Fibroblast of lung (primary cell): Measurements from ENCODE around the gene TANGO2. TPM values are rescaled to one million over a fixed set of nuclear protein-coding genes. Genes with fewer than 3 reads are reported as not detected.

Experiments used
- DNase-seq, 2 donors: peaks; one replicate each; pipeline versions ENCODE4 v3.0.0 to v3.0.0-alpha.2; 2010; ENCODE audit warnings: low read depth in 2 of 2
- H2AFZ ChIP-seq: 2 replicates; pipeline ENCODE4 v1.5.1; 2012; ENCODE audit warnings: low read length, control low read depth, inconsistent platforms
- H3K27ac ChIP-seq: 2 replicates; pipeline ENCODE4 v1.5.1; 2011; ENCODE audit warnings: low read length, control low read depth; ENCODE audit not compliant: insufficient read depth
- H3K27me3 ChIP-seq: 2 replicates; pipeline ENCODE4 v1.5.1; 2011; ENCODE audit warnings: mild to moderate bottlenecking, low read length; ENCODE audit not compliant: control insufficient read depth, insufficient read depth
- H3K36me3 ChIP-seq: 2 replicates; pipeline ENCODE4 v1.5.1; 2011; ENCODE audit warnings: low read length; ENCODE audit not compliant: control insufficient read depth, insufficient read depth
- H3K4me1 ChIP-seq: 2 replicates; pipeline ENCODE4 v1.5.1; 2011; ENCODE audit warnings: low read length; ENCODE audit not compliant: control insufficient read depth, insufficient read depth; ENCODE audit errors: extremely low read depth
- H3K4me2 ChIP-seq: 2 replicates; pipeline ENCODE4 v1.5.1; 2011; ENCODE audit warnings: low read length, control low read depth; ENCODE audit not compliant: insufficient read depth; ENCODE audit errors: extremely low read depth
- H3K4me3 ChIP-seq, 4 experiments: fragments of 200-600 bp in 1 of 4; sonication (generic) in 1 of 4; replicated peaks in 1 of 4; 2 replicates each; pipeline ENCODE4 v1.5.1; 2011 to 2016; ENCODE audit warnings: low read length in 4 of 4, low read depth in 3 of 4, mild to moderate bottlenecking in 3 of 4, control low read depth in 2 of 4, inconsistent platforms in 1 of 4, mixed read lengths in 1 of 4; ENCODE audit not compliant: insufficient read depth in 1 of 4; ENCODE audit errors: control extremely low read depth in 1 of 4
- H3K79me2 ChIP-seq: 2 replicates; pipeline ENCODE4 v1.5.1; 2012; ENCODE audit warnings: mild to moderate bottlenecking, low read length, inconsistent platforms; ENCODE audit not compliant: control insufficient read depth, insufficient read depth
- H3K9ac ChIP-seq: 2 replicates; pipeline ENCODE4 v1.5.1; 2011; ENCODE audit warnings: mild to moderate bottlenecking, low read length, control low read depth; ENCODE audit not compliant: insufficient read depth
- H3K9me3 ChIP-seq: 2 replicates; pipeline ENCODE4 v1.5.1; 2012; ENCODE audit warnings: low read depth, low read length; ENCODE audit not compliant: control insufficient read depth, insufficient read depth
- H4K20me1 ChIP-seq: 2 replicates; pipeline ENCODE4 v1.5.1; 2011; ENCODE audit warnings: low read length; ENCODE audit not compliant: control insufficient read depth, insufficient read depth; ENCODE audit errors: extremely low read depth
- CTCF ChIP-seq, 2 donors: IDR thresholded peaks in 1 of 2; conservative IDR thresholded peaks in 1 of 2; 1 replicate in 1 of 2; 2 replicates in 1 of 2; pipeline ENCODE4 v1.5.1; 2011 to 2012; ENCODE audit warnings: low read length in 2 of 2, control low read depth in 1 of 2, inconsistent platforms in 1 of 2, low read depth in 1 of 2, mild to moderate bottlenecking in 1 of 2
- EZH2 ChIP-seq: IDR thresholded peaks from 2 replicates; pipeline ENCODE4 v1.5.1; 2012; ENCODE audit warnings: low read length, control low read depth, mild to moderate bottlenecking; ENCODE audit errors: missing control alignments
- polyA plus RNA-seq, 2 donors: library from polyadenylated mRNA; depleted of rRNA in 1 of 2; stranded (reverse) in 1 of 2; unstranded in 1 of 2; fragments of >200 nt; gene quantifications; 2 replicates each; pipeline ENCODE4 v1.2.1, GENCODE V29; 2011 to 2012; ENCODE audit warnings: missing spikeins in 1 of 2
- total RNA-seq: library from RNA; depleted of rRNA; stranded (reverse); fragments of >200 nt; gene quantifications from 2 replicates; pipeline ENCODE4 v1.2.1, GENCODE V29; 2014

The TANGO2 gene
- total and polyA plus RNA-seq, 2 donors (not counting 1 experiment from before 2014, with no cell fraction given) = 28.3 to 52.8 TPM

GRCh38 chr22:19991395-19991644, 29.6 kb upstream of the TANGO2 start:
- Histone ChIP-seq H3K9me3 (no peaks in the 10 kb centered on the region), H3K36me3 (no peaks in the 10 kb centered on the region), H3K4me1 (peaks cover 11% of the 10 kb centered on the region), H3K9ac (no peak overlapping the region), H3K4me2 (no peak overlapping the region), H3K79me2 (no peaks in the 10 kb centered on the region), H3K27me3 (no peaks in the 10 kb centered on the region), H2AFZ (no peak overlapping the region), H3K27ac (no peak overlapping the region), H4K20me1 (no peaks in the 10 kb centered on the region), H3K4me3 (no peak overlapping the region)
- TF ChIP-seq EZH2 (no peak), CTCF (conservative IDR thresholded peaks at IDR 0.05 in 1 of 2, IDR thresholded peaks at IDR 0.05 in 1 of 2; ENCODE audit: low read depth in 1 of 2, low read length in 2 of 2) (no peak)
- no peak for DNase-seq

GRCh38 chr22:19991645-19992451, 29.1 kb upstream of the TANGO2 start:
- H3K4me3 ChIP-seq = no peak overlapping the region
- no peaks in the 10 kb centered on the region for H3K36me3 ChIP-seq
- H4K20me1 ChIP-seq = no peaks in the 10 kb centered on the region
- TF ChIP-seq EZH2 (no peak), CTCF (conservative IDR thresholded peaks at IDR 0.05 in 1 of 2, IDR thresholded peaks at IDR 0.05 in 1 of 2; ENCODE audit: low read depth in 1 of 2, low read length in 2 of 2) (no peak)
- no peak overlapping the region for H3K27ac ChIP-seq
- H3K4me1 ChIP-seq = peaks cover 11% of the 10 kb centered on the region
- no peak for DNase-seq
- H2AFZ ChIP-seq = no peak overlapping the region
- H3K4me2 ChIP-seq = no peak overlapping the region
- no peak overlapping the region for H3K9ac ChIP-seq
- no peaks in the 10 kb centered on the region for H3K9me3 ChIP-seq
- H3K27me3 ChIP-seq = no peaks in the 10 kb centered on the region
- H3K79me2 ChIP-seq = no peaks in the 10 kb centered on the region

GRCh38 chr22:19992481-19992911, 28.4 kb upstream of the TANGO2 start:
- H3K9ac ChIP-seq = no peak overlapping the region
- no peaks in the 10 kb centered on the region for H3K79me2 ChIP-seq
- H3K27me3 ChIP-seq = no peaks in the 10 kb centered on the region
- peaks cover 11% of the 10 kb centered on the region for H3K4me1 ChIP-seq
- no peak for DNase-seq
- no peak overlapping the region for H3K4me2 ChIP-seq
- no peak overlapping the region for H2AFZ ChIP-seq
- no peaks in the 10 kb centered on the region for H3K9me3 ChIP-seq
- no peaks in the 10 kb centered on the region for H4K20me1 ChIP-seq
- H3K36me3 ChIP-seq = no peaks in the 10 kb centered on the region
- no peak for TF ChIP-seq EZH2
- no peak for TF ChIP-seq CTCF (conservative IDR thresholded peaks at IDR 0.05 in 1 of 2, IDR thresholded peaks at IDR 0.05 in 1 of 2; ENCODE audit: low read depth in 1 of 2, low read length in 2 of 2)
- H3K4me3 ChIP-seq = no peak overlapping the region
- no peak overlapping the region for H3K27ac ChIP-seq
